SK-N-SH (cell line): ENCODE measurements around the gene IQSEC1. TPM values are rescaled to one million over a fixed set of nuclear protein-coding genes. Genes with fewer than 3 reads are reported as not detected.

ENCODE experiments used
- CTCF ChIA-PET: fragments of 300-600, 350-600 bp; formaldehyde crosslinking; extraction: SDS; loops from one replicate; lab custom pipeline; 2021; lab: Yijun Ruan, JAX
- POLR2A ChIA-PET: fragments of 350-600 bp; sonication (Branson Sonifier 250); formaldehyde crosslinking; extraction: SDS; loops from one replicate; lab custom pipeline; 2020; ENCODE audit warnings: antibody characterized with exemption, inconsistent platforms; lab: Yijun Ruan, JAX
- DNase-seq: peaks from one replicate; pipeline ENCODE4 v3.0.0; 2012
- H2AFZ ChIP-seq: fragments of 200-600 bp; sonication (generic); 2 replicates; pipeline ENCODE4 v1.8.1; 2016; ENCODE audit warnings: antibody characterized with exemption, mild to moderate bottlenecking, low read depth
- H3F3A ChIP-seq: fragments of 200-600 bp; sonication (generic); replicated peaks from 2 replicates; pipeline ENCODE3; 2016; ENCODE audit warnings: antibody characterized with exemption, mild to moderate bottlenecking; ENCODE audit not compliant: insufficient read depth
- H3K27ac ChIP-seq, 2 experiments: fragments of 200-500 bp in 1 of 2; fragments of 200-600 bp in 1 of 2; sonication (Bioruptor generic) in 1 of 2; sonication (generic), shearing (Covaris generic) in 1 of 2; 2 replicates each; pipeline versions ENCODE4 v1.5.1 to v1.6.1; 2014 to 2016; ENCODE audit warnings: low read depth in 2 of 2, inconsistent platforms in 1 of 2, low read length in 1 of 2, mild to moderate bottlenecking in 1 of 2, mixed read lengths in 1 of 2
- H3K27me3 ChIP-seq: fragments of 200-600 bp; sonication (generic), shearing (Covaris generic); 2 replicates; pipeline ENCODE4 v1.6.1; 2016; ENCODE audit warnings: mixed run types; ENCODE audit not compliant: insufficient read depth
- H3K36me3 ChIP-seq, 2 experiments: fragments of 200-500 bp in 1 of 2; fragments of 200-600 bp in 1 of 2; sonication (Bioruptor generic) in 1 of 2; sonication (generic) in 1 of 2; replicated peaks in 1 of 2; 2 replicates each; pipeline versions ENCODE3 to v1.5.1; 2014 to 2016; ENCODE audit warnings: low read length in 1 of 2, mild to moderate bottlenecking in 1 of 2; ENCODE audit not compliant: insufficient read depth in 2 of 2, control insufficient read depth in 1 of 2
- H3K4me1 ChIP-seq, 2 experiments: fragments of 200-500 bp in 1 of 2; fragments of 200-600 bp in 1 of 2; sonication (Bioruptor generic) in 1 of 2; sonication (generic), shearing (Covaris generic) in 1 of 2; 2 replicates each; pipeline versions ENCODE4 v1.5.1 to v1.6.1; 2014 to 2016; ENCODE audit warnings: low read depth in 1 of 2, low read length in 1 of 2, mixed run types in 1 of 2; ENCODE audit not compliant: insufficient read depth in 2 of 2, control insufficient read depth in 1 of 2
- H3K4me2 ChIP-seq: fragments of 200-600 bp; sonication (generic), shearing (Covaris generic); 2 replicates; pipeline ENCODE4 v1.6.1; 2017; ENCODE audit warnings: mixed run types
- H3K4me3 ChIP-seq, 2 experiments: fragments of 200-500 bp in 1 of 2; fragments of 200-600 bp in 1 of 2; sonication (Bioruptor generic) in 1 of 2; sonication (generic), shearing (Covaris generic) in 1 of 2; 2 replicates each; pipeline versions ENCODE4 v1.5.1 to v1.8.1; 2014 to 2016; ENCODE audit warnings: low read depth in 2 of 2, inconsistent platforms in 1 of 2, low read length in 1 of 2, mild to moderate bottlenecking in 1 of 2, mixed read lengths in 1 of 2, moderate library complexity in 1 of 2
- H3K79me2 ChIP-seq: fragments of 200-600 bp; sonication (generic); 2 replicates; pipeline ENCODE4 v1.8.1; 2017; ENCODE audit warnings: mild to moderate bottlenecking; ENCODE audit not compliant: insufficient read depth
- H3K9ac ChIP-seq: fragments of 200-600 bp; sonication (generic); 2 replicates; pipeline ENCODE4 v1.6.1; 2017; ENCODE audit warnings: mixed run types
- H3K9me2 ChIP-seq: fragments of 200-600 bp; sonication (generic); 2 replicates; pipeline ENCODE4 v1.6.1; 2017; ENCODE audit warnings: mixed run types
- H3K9me3 ChIP-seq: fragments of 200-600 bp; sonication (generic); 2 replicates; pipeline ENCODE4 v1.6.1; 2017; ENCODE audit warnings: mixed run types, mild to moderate bottlenecking, moderate library complexity
- H4K20me1 ChIP-seq: fragments of 200-600 bp; sonication (generic); 2 replicates; pipeline ENCODE4 v1.6.1; 2017; ENCODE audit warnings: mild to moderate bottlenecking, mixed run types; ENCODE audit not compliant: insufficient read depth
- CHD2 ChIP-seq: fragments of 150-350 bp; IDR thresholded peaks from 2 replicates; pipeline ENCODE4 v1.6.1; 2018; ENCODE audit warnings: low read length; ENCODE audit not compliant: partially characterized antibody
- CTCF ChIP-seq: fragments of 200-600 bp; sonication (generic); IDR thresholded peaks from 2 replicates; pipeline ENCODE4 v1.6.1; 2017; ENCODE audit warnings: antibody characterized with exemption, mild to moderate bottlenecking, moderate library complexity
- EP300 ChIP-seq, 2 experiments: IDR thresholded peaks; 2 replicates each; pipeline versions ENCODE4 v1.4.0 to v1.6.1; 2012; ENCODE audit warnings: borderline replicate concordance in 1 of 2, low read depth in 1 of 2, low read length in 1 of 2
- EZH2phosphoT487 ChIP-seq: fragments of 200-600 bp; sonication (generic); IDR thresholded peaks from 2 replicates; pipeline ENCODE4 v1.6.1; 2017; ENCODE audit warnings: low read depth, mixed run types, mild to moderate bottlenecking, antibody characterized with exemption, moderate library complexity, borderline replicate concordance
- GABPA ChIP-seq: IDR thresholded peaks from 2 replicates; pipeline ENCODE4 v1.4.0; 2012; ENCODE audit warnings: low read depth, mild to moderate bottlenecking
- NFIC ChIP-seq: IDR thresholded peaks from 2 replicates; pipeline ENCODE4 v1.4.0; 2012; ENCODE audit warnings: borderline replicate concordance
- RAD21 ChIP-seq: IDR thresholded peaks from 2 replicates; pipeline ENCODE4 v1.6.1; 2012; ENCODE audit warnings: mild to moderate bottlenecking, low read length
- RCOR1 ChIP-seq: fragments of 150-350 bp; IDR thresholded peaks from 2 replicates; pipeline ENCODE4 v1.6.1; 2017; ENCODE audit warnings: antibody characterized with exemption, low read length
- REST ChIP-seq: IDR thresholded peaks from 2 replicates; pipeline ENCODE4 v1.6.1; 2012; ENCODE audit warnings: mild to moderate bottlenecking, low read depth, low read length, moderate library complexity
- RFX5 ChIP-seq: IDR thresholded peaks from 2 replicates; pipeline ENCODE4 v1.6.1; 2012; ENCODE audit warnings: mild to moderate bottlenecking, improper control_type of control experiment, low read length
- SMC3 ChIP-seq: IDR thresholded peaks from 2 replicates; pipeline ENCODE4 v1.6.1; 2012; ENCODE audit warnings: low read depth, low read length, improper control_type of control experiment
- TAF1 ChIP-seq: IDR thresholded peaks from 2 replicates; pipeline ENCODE4 v1.6.1; 2012; ENCODE audit warnings: low read depth, mild to moderate bottlenecking, low read length, moderate library complexity, borderline replicate concordance
- TEAD4 ChIP-seq: IDR thresholded peaks from 2 replicates; pipeline ENCODE4 v1.4.0; 2012; ENCODE audit warnings: mild to moderate bottlenecking, borderline replicate concordance; ENCODE audit not compliant: insufficient read depth
- USF1 ChIP-seq: IDR thresholded peaks from 2 replicates; pipeline ENCODE4 v1.4.0; 2012; ENCODE audit warnings: low read depth, borderline replicate concordance
- YY1 ChIP-seq: IDR thresholded peaks from 2 replicates; pipeline ENCODE4 v1.4.0; 2012; ENCODE audit warnings: low read depth, mild to moderate bottlenecking
- WGBS: methylation state at CpG from one replicate; pipeline ENCODE4 v1.1.6; 2017; ENCODE audit warnings: low lambda C conversion rate; 5-methylcytosine and 5-hydroxymethylcytosine counted together
- polyA plus RNA-seq, 3 experiments: library from polyadenylated mRNA; depleted of rRNA; stranded (reverse); fragments of >200 nt; gene quantifications; 2 replicates each; pipeline ENCODE4 v1.2.3, GENCODE V29; 2012

Gene IQSEC1
- polyA plus RNA-seq, 1 of the 3 experiments (the other 2 are of a cell fraction): 6.2 TPM

- Histone ChIP-seq H3F3A (no peaks in the 10 kb centered on the region), H4K20me1 (no peaks in the 10 kb centered on the region), H3K4me1 (peaks cover 0 to 12% of the 10 kb centered on the region in 2 experiments; a peak in 1 of 4 replicates), H2AFZ (no peak overlapping the region), H3K27ac (no peak overlapping the region), H3K4me2 (no peak overlapping the region), H3K9ac (no peak overlapping the region), H3K36me3 (no peaks in the 10 kb centered on the region), H3K9me2 (no peaks in the 10 kb centered on the region), H3K4me3 (no peak overlapping the region), H3K79me2 (no peaks in the 10 kb centered on the region), H3K9me3 (no peaks in the 10 kb centered on the region), H3K27me3 (no peaks in the 10 kb centered on the region)
- ChIA-PET POLR2A (no interaction called here), CTCF (interaction anchor here (0.7 to 13.3 kb wide), 14 partner anchors 9 to 131 kb away, joined by 3 to 150 read pairs (median 4); no protein-coding TSS in a partner anchor)
- peak; percentile 81 for DNase-seq
- WGBS: 26% methylated on average over 19 of the region's 28 CpGs
- TF ChIP-seq TAF1 (no peak), CTCF (no peak), TEAD4 (no peak), YY1 (no peak), NFIC (no peak)
Observed at GRCh38 chr3:12869035-12869621, 204.1 kb downstream of the IQSEC1 start.

GRCh38 chr3:12868039-12869034 lies 204.9 kb downstream of the IQSEC1 start:
- WGBS: 63% methylated on average over 33 of the region's 45 CpGs
- TF ChIP-seq USF1 (no peak), CTCF (peak; percentile 84), REST (no peak), RAD21 (peak; percentile 94), SMC3 (peak; percentile 97), RFX5 (peak; percentile 17; the same call in 1 of the 2 replicates), CHD2 (peak; percentile 31), EZH2phosphoT487 (no peak), EP300 (IDR thresholded peaks at IDR 0.05; ENCODE audit: borderline replicate concordance in 1 of 2, low read depth in 1 of 2, low read length in 1 of 2) (no peak), RCOR1 (no peak), GABPA (no peak)
- no peaks in the 10 kb centered on the region for H3K79me2 ChIP-seq
- ChIA-PET POLR2A (interaction anchor here (0.6 kb wide), 1 partner anchor 61 kb away, joined by 3 read pairs; no protein-coding TSS in a partner anchor), CTCF (interaction anchor here (0.6 to 13.3 kb wide), 27 partner anchors 9 to 225 kb away, joined by 3 to 150 read pairs (median 4); no protein-coding TSS in a partner anchor)
- H3K27ac ChIP-seq: no peak overlapping the region
- no peaks in the 10 kb centered on the region for H3K9me3 ChIP-seq
- no peaks in the 10 kb centered on the region for H3F3A ChIP-seq
- H3K4me2 ChIP-seq: 0 out of 2 replicates have a peak overlapping the region, but pooled peaks have one; percentile 6
- no peak overlapping the region for H3K9ac ChIP-seq
- H3K27me3 ChIP-seq: no peaks in the 10 kb centered on the region
- no peak overlapping the region for H2AFZ ChIP-seq
- H3K4me3 ChIP-seq: peak overlapping the region in 1 of 2 experiments; percentile 10; a peak in 1 of 4 replicates
- peaks cover 0 to 12% of the 10 kb centered on the region in 2 experiments; a peak in 1 of 4 replicates for H3K4me1 ChIP-seq
- no peaks in the 10 kb centered on the region for H3K36me3 ChIP-seq
- peak; percentile 89 for DNase-seq
- H4K20me1 ChIP-seq: no peaks in the 10 kb centered on the region
- no peaks in the 10 kb centered on the region for H3K9me2 ChIP-seq
